HG03439 (cell line): ENCODE data around the gene ZNF860.
"Not testable (repeated sequence)": the region's sequence is repeated elsewhere in the genome, so short reads cannot be mapped to it uniquely, and the experiment has no call there.

Experiments used
- ATAC-seq: cut with Tn5 transposase; IDR thresholded peaks from one replicate; pipeline ENCODE4 v1.9.1; 2021; ENCODE audit warnings: mild to moderate bottlenecking, moderate library complexity; ENCODE audit not compliant: unreplicated experiment

The ZNF860 gene

DNA sequence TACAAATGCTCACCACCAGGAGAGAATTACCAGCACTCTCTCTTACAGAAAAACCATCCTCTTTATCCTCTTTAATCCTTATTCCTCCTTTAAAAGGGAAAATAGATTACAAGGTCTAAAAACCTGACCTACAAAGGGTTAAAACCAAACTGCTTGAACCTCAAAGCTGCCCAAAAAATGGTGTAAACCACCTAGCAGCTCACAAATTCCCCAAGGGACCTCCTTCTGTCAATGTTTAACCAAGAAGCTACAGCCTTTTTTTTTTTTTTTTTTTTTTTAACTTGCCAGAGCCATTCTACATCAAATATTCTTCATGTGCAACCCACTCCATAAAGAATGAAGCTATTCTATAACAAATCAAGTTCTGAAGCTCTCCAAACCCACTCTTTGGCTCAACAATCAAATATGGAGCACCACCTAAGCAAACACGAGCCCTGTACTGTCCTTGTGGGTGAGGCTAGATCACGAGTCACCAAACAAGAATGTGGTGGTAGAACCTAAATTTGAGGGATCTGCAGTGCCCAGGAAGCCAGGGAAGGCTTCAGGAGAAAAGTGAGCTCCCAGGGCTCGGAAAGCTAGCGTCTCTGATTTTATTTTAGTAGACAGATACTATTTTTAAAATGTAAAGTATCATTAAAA, 20.6 kb upstream of the ZNF860 start:
- ATAC-seq: no peak

- ATAC-seq: no peak
Measured at GRCh38 chr3:31962801-31963205, 18.7 kb upstream of the ZNF860 start.

DNA sequence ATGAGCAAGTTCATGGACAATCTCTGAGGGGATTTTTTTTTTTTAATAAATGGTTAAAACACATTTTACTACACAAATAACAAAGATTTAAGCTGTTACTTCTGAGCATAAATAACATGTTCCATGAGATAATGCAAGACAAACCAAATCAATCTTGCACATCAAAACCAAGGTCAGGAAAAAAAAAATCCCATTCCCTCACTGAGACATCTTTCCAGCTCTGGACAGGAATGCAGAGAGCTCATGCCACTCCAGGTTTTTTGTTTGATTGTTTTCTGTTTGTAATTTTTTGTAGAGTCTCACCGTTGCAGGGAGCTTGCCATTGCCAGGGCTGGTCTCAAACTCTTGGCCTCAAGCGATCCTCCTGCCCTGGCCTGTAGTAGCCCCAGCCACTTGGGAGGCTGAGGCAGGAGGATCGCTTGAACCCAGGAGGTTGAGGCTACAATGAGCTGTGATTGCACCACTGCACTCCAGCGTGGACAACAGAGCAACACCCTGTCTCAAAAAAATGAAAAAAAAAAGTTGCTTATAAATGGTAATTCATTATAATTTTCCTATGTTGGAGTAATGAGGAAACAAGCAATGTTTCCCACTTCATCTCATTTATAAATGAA, 14.5 kb upstream of the ZNF860 start:
- ATAC-seq: no peak

DNA sequence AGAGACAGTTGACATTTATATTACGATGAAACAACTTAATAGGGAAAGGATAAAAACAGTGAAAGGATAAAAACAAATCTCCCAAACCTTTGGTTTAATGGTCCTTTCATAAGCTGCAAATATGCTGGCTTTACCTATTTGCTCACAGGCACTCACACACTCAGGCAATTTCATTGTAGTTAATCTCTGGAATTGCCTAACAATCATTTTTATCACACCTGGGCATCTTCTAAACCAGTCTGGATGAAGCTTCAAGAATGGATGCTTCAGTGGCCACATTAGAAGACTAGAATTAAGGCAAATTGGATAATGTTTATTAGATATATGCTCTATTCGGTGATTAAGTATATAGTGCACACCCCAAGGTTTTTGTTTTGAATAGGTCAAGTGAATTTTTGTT, 14.0 kb upstream of the ZNF860 start:
- ATAC-seq: no peak

DNA sequence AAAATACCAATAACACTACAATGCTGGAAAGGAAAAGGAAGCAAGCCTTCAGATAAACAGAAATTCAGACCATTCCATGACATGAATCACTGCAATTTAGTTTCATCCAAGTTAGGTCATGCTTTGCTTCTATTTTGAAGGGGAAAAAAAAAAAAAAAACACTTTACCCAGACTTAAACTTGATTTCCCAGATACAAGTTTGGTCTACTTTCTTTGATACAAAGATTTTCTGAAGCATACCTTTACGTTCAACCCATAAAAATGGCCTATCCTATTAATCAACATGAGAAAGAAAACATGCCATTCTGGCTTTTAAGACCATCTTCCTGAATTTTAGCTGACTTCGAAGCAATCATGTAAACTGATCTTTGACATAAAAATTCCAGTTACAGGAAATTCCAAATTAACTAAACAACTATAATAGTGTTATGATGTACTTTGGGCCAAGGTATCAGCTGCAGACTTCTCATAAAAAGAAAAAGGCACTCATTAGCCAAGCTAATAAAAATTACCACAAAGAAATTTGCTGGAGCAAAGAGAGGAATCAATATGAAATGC, 13.1 kb upstream of the ZNF860 start:
- no peak for ATAC-seq

GRCh38 chr3:31968927-31969418, 12.6 kb upstream of the ZNF860 start:
- ATAC-seq: no peak

- ATAC-seq: no peak
Measured at GRCh38 chr3:31971607-31972006, 9.9 kb upstream of the ZNF860 start.

- ATAC-seq: no peak
Measured at GRCh38 chr3:31973081-31973480, 8.5 kb upstream of the ZNF860 start.

- no peak for ATAC-seq
Measured at GRCh38 chr3:31973837-31974236, 7.7 kb upstream of the ZNF860 start.

- no peak for ATAC-seq
Measured at GRCh38 chr3:31974471-31974870, 7.1 kb upstream of the ZNF860 start.

- no peak for ATAC-seq
Measured at GRCh38 chr3:31974964-31975363, 6.6 kb upstream of the ZNF860 start.

DNA sequence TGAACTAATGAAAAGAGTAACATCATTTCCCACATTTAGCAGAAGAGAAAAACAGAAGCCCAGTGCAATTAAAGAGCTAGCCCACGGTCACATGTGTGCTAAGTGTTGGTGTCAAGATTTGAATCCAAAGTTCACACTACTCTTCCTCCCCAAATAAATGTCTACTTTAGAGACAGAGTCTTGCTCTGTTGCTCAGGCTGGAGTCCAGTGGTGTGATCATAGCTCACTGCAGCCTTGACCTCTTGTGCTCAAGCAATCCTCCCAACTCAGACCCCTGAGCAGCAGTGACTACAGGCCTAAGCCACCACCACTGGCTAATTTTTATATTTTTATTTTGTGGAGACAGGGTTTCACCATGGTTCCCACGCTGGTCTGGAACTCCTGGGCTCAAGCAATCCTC, 5.2 kb upstream of the ZNF860 start:
- no peak for ATAC-seq

DNA sequence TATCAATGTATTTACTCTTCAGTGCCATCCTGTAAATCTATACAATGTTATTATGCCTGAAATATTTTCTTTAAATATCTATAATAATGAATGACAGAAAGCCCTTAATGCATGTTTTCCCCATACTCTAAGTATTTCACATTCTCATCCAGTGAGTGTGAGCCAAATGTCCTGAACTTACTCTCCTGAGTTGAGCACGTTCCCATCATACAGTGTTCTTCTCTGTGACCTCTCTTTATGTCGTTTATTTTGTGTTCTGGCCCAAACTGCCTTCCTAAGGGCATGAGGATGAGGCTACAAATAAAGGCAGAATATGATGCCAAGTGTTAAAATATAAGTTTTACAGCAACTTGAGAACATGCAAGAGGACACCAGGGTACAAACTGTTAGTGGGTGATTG, 3.8 kb upstream of the ZNF860 start:
- no peak for ATAC-seq

- ATAC-seq: no peak
Measured at GRCh38 chr3:31978553-31978952, 3.0 kb upstream of the ZNF860 start.

GRCh38 chr3:31979001-31979697, 2.4 kb upstream of the ZNF860 start:
- no peak for ATAC-seq

GRCh38 chr3:31980530-31981205, 882 bp upstream of the ZNF860 start:
- peak; percentile 56 for ATAC-seq

- no peak for ATAC-seq
Measured at GRCh38 chr3:31984321-31984720, 2.8 kb downstream of the ZNF860 start.

- ATAC-seq: no peak
Measured at GRCh38 chr3:31985831-31986230, 4.3 kb downstream of the ZNF860 start.

DNA sequence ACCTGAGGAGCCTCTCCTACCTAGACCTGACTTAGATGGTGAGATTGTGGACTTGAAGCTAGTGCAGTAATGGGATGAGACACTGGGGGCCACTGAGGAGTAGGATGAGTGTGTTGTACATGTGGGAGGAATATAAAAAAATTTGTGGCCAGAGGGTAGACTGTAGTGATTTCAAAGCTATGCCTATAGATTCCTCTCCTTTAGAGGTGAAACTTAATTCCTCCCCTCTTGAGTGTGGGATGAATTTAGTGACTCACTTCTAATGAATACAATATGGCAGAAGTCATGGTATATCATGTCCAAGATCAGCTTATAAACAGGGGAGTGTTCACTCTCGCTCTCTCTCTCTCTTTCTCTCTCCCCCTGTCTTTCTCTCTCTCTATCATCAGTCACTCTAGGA, 6.7 kb downstream of the ZNF860 start:
- no peak for ATAC-seq

DNA sequence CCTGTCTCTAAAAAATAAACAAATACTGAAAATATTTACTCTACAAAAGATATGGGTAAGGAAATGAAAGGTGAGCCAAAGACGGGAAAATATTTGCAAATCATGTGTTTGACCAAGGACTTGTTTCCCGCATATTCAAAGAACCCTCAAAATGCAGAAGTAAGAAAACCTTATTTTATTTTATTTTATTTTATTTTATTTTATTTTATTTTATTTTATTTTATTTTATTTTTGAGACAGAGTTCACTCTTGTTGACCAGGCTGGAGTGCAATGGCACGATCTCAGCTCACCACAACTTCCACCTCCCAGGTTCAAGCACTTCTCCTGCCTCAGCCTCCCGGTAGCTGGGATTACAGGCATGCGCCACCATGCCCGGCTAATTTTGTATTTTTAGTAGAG, 11.4 kb downstream of the ZNF860 start:
- ATAC-seq: not testable (repeated sequence)

- no peak for ATAC-seq
Measured at GRCh38 chr3:31993843-31994242, 12.3 kb downstream of the ZNF860 start.
